GM21737 (cell line): ENCODE results near the gene USP47.
"Not testable (repeated sequence)": the region's sequence is repeated elsewhere in the genome, so short reads cannot be mapped to it uniquely, and the experiment has no call there.

Experiments
- ATAC-seq: cut with Tn5 transposase; IDR thresholded peaks from one replicate; pipeline ENCODE4 v1.9.1; 2021; ENCODE audit warnings: mild to moderate bottlenecking, moderate library complexity; ENCODE audit not compliant: unreplicated experiment

USP47 gene

DNA sequence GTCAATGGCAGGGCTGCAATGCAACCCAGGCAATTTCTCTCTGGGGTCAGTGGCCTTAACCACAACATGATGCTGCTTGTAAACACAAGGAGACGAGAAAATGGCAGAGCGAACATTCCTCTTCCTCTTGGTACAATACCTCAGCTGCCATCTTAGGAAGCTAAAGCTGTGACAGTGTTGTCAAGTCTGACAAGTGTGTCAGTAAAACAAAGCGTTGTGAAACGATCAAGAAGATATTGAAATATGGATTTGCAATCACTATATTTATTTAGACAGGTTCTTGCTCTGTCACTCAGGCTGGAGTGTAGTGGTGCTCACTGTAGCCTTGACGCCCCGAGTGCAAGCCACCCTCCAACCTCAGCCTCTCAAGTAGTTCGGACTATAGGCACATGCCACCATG lies 14.5 kb upstream of the USP47 start:
- no peak for ATAC-seq

DNA sequence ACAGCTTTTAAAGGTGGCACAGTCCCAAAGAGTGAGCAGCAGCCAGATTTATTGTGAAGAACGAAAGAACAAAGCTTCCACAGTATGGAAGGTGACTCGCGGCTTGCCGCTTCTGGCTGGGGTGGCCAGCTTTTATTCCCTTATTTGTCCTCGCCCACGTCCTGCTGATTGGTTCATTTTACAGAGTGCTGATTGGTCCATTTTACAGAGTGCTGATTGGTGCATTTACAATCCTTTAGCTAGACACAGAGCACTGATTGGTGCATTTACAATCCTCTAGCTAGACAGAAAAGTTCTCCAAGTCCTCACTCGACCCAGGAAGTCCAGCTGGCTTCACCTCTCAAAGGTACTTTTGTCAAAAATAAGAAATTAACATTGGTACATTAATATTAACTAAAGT lies 10.4 kb upstream of the USP47 start:
- ATAC-seq, result not testable (repeated sequence)

DNA sequence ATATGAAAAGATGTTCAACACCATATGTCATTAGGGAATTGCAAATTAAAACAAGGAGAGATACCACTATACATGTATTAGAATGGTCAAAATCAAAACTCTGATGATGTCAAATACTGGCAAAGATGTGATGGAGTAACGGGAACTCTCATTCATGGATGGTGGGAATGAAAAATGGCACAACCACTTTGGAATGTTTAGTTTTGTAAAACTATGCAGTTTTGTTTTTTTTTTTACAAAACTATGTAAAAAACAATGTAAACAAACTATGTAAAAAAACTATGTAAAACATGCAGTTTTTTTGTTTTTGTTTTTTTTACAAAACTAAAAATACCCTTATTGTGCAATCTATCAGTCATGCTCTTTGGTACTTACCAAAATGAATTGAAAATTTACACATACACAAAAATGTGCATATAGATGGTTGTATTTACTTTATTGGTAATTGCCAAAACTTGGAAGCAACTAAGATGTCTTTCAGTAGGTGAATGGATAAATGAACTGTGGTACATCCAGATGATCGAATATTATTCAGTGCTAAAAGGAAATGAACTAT lies 5.0 kb upstream of the USP47 start:
- ATAC-seq, result no peak

DNA sequence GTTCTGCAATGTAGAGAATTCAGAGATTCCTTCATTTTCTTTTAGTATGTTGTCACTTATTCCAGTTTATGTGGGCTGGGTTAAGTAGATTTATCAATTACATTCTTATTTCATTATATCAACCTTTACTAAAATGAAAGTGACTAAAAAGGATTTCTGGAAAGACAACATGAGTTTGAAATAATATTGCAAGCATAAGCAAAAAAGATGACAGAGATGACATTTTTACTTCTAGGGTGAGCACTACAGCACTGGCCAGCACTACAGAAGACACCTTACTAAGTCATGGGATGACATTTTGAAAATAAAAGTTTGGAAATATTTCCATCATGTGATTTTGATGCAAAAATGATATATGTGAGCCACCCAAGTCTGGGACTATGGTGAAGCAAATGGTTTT lies 2.1 kb upstream of the USP47 start:
- ATAC-seq, result no peak

DNA sequence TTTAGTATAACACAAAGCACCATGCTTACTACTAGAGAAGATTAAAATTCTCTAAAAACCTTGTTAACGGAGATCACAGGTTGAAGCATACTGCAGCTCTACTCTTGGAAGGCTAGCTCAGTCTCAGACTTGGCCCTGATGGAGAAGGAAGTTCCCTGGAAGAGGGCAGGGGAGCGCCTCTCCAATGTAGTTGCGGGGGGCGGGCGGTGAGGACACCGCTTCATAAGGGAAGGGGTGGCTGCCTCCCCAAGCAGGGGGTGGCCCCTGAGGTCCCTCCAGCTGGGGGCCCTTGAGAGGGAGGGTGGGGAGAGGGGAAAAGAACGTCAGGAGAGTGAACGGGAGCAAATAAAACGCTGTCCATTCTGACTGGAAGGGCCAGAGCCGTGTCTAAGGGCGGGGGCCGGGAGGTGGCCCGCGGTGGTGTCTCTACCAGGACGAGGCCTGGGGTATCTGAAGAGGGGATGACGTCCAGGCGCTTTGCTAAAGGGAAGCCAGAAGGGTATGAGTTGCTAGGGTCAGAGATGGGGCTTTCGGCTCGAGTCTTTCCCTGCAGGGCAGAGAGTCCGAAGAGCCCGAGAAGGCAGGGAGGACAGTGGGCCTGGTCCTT lies 553 bp upstream of the USP47 start:
- peak; percentile 32 for ATAC-seq

DNA sequence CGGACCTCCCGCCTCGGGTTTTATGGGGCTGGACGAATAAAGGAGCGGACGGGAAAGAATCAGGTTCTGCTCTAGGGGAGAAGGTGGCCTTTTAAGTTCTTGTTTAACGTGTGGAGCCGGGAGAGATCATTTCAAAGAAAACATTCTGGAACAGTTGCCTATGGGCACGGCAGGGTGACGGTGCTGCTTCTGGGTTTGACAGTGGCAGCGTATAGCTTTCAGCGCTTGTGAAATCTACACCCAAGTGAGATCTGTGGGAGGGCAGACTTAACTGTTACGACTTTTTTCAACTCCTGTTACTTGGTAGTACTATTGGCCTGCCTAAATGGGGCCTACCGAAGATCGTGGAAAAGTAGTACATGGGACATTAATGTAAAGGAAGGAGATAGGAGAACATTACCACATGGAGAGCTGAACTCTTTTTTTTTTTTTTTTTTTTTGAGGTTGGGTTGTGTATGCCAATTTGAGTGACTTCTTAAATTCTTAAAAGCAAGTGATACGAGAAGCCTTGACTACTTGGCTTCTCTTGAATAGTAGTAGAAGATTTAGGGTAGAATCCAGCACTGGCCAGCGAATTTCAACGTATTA lies 743 bp downstream of the USP47 start:
- peak; percentile 37 for ATAC-seq

DNA sequence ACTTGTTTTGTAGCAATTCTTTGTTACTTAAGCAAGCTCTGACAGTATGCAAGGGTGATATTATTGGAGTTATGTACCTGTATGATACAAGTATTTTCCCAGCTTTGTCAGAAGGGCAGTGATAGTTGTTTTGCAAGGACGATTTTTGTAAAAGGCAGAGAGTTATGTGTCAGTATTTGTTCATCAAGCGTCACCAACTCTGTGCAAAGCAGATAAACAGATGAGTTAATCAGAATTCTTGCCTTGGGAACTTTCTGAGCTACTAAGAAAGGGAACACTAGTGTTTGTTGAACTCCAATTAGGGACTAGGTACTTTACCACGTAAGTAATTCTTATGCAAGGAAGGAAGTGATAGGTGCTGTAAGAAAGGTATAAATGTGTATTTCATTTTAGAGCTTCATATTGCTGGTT lies 1.4 kb downstream of the USP47 start:
- no peak for ATAC-seq

DNA sequence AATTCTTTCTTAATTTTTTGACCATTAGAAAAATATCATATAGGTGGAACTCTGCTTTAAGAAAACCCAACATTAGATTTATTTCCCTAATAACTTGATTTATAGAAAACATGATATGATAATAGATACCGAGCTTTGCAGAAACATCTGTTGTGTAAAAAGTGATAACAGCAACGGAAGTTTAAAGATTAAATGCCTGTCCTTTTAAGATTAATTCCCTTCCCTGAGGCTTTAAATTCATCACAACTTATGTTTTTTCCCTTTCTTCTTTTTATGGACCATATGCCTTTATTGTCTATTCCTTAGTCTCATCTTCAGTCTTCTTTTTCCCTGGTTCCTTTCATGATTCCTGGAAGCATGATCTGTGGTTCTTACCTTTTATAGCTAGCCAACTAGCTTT lies 1.9 kb downstream of the USP47 start:
- no peak for ATAC-seq

DNA sequence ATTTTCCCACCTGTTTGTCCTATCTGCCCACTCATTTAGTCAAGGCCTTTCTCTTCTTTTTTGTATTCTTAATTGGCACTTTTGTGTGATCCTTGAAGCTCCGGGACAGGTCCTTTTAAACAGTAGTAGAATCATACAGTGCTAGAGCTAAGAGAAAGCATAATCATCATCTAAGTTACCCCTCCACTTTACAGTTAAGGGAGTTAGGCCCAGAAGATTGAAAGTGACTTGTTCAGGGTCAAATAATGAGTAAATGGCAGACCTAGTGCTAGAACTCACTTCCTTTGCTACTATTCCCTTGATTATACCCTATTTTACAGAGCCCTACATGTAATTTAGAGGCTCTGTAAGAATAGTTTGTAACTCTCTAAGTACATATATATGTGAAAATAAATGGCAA lies 2.5 kb downstream of the USP47 start:
- no peak for ATAC-seq

DNA sequence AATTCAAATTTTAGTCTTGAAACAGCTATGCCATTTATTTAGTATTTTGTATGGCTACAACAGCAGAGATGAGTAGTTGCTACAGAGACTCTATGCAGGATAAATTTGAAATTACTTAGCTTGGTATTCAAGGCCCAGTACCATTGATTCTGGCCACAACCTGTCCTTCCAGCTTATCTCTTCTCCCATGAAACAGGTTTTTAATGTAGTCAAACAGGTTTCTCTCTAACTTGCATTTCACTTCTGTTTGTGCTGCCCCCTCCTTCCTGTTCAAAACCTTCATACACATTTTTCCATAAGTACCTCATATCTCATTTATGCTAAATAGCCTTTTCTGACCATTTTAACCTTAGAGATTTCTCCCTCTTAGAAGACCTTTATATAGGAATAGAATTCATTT lies 3.3 kb downstream of the USP47 start:
- no peak for ATAC-seq

DNA sequence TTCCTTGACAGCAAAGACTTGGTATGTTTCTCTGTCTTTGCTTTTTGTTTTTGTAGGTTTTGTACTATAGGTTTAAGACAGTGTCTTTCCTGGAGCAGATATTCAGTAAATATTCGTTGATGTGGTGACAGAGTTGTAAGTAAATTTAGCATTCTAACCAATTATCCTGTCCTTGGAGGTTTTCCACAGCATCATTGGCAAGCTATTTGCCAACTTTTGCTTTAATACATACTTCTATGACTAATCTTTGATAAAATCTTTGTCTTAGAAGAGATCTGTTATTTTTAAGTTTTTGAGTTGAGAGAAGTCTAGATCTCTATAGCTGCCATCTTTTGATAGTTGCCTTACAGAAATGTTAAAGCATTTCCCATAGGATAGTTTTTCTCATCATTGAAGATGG lies 3.8 kb downstream of the USP47 start:
- ATAC-seq, result no peak

DNA sequence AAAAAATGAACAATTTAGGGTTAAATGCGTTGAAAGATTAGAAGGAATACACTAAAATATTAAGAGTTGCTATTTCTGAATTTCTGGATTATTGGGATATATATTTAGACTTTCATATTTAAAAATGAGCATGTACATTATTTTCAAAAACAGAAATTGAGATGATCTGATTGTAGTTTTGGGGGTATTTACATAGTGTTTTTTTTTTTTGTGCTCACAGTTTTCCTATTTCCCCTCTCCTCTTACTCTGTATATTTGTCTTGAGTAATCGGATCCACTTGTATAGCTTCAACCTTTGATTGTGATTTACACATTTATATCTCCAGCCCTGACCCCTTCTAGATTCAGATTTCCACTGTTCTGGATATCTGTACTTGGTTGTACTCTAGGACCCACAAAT lies 5.3 kb downstream of the USP47 start:
- ATAC-seq, result no peak

DNA sequence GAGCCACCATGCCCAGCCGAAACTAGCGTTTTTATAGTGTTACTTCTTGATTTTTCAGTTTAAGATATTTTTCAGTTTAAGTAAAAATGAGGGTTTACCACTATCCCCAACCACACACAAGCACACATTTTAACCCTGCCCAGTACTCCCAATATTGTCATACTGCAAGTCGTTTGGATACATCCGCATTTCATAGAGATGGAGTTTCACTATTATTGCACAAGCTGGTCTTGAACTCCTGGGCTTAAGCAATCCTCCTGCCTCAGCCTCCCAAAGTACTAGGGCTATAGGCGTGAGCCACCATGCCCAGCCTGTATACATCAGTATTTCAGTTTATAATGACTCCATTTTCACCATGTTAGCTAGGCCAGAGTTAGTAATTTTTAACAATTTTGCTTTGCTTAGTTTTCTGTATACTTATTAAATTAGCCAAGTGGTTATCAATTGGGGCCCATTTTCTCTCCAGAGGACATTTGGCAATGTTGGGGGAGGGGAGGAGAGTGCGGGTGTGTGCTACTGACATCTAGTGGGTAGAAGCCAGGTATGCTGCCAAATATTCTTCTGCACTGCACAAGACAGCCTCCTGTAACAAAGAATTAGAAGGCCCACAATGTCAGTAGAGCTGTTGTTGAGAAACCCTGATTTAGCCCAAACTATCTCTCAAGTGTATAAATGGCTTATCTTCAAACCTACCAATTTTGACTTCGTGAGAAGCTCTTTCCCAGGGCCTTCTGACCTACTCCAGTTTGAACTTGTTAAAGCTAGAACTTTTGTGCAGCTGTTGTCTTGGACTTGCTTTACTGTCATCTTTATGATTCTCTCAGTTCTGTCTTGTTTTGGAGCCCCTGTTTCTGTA lies 7.3 kb downstream of the USP47 start:
- ATAC-seq, result peak; percentile 66

DNA sequence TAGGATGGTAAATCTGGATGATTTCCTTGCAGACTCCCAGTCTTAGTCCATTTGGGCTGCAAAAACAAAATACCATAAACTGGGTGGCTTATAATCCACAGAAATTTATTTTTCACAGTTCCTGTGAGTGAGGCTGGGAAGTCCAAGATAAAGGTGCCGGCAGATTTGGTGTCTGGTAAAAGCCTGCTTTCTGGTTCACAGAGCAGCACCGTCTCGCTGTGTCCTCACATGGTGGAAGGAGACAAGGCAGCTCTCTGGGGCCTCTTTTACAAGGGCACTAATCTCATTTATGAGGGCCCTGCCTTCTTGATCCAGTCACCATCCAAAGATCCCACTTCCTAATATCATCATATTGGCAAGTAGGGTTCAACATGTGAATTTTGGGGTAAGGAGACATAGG lies 8.9 kb downstream of the USP47 start:
- no peak for ATAC-seq

DNA sequence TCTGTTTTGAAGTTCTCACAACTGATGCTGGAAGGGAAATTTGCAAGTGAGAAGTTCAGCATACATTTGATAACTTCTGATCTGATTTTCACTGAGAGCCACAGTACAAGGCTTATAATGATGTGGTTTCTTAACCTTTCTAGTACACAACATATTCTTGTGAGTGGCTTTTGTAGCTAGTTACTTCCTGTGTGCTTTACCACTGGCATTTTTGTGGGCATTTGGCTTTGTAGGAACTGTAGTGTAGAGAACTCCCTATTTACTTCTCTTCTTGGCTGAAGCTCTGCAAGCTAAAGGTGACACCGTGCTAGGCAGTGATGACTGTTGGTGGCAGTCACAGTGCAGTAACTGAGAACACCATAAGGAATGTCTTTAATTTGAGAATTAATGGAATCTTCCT lies 14.9 kb downstream of the USP47 start:
- no peak for ATAC-seq

DNA sequence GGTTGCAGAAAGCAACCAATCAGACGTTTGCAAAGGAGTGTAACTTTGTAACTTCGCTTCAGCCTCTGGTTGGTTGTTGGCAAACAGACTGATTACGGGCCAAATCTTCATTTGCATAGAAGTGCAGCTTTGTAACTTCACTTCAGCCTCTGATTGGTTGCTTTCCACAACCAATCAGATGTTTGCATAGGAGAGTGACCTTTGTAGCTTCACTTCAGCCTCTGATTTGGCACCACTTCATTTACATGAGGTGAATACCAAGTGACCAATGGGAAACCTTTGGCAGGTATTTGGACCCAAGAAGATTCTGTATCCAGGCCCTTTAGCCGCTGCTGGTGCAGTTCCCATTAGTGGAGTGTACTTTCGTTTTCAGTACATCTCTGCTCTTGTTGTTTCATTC lies 16.0 kb downstream of the USP47 start:
- no peak for ATAC-seq

DNA sequence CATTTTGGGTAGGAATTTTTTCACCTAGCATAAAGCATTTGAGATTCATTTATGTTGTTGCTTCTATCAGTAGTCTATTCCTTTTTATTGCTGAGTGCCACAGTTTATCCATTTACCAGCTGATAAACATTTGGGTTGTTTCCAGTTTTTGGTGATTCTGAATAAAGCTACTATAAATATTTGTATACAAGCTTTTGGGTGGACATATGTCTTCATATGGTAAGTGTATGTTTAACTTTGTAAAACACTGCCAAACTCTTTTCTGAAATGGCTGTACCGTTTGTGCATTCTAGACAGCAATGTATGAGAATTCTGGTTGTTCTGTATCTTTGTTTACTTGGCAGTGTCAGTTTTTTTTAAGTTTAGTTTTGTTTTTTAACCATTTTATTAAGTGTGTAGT lies 16.9 kb downstream of the USP47 start:
- ATAC-seq, result no peak

DNA sequence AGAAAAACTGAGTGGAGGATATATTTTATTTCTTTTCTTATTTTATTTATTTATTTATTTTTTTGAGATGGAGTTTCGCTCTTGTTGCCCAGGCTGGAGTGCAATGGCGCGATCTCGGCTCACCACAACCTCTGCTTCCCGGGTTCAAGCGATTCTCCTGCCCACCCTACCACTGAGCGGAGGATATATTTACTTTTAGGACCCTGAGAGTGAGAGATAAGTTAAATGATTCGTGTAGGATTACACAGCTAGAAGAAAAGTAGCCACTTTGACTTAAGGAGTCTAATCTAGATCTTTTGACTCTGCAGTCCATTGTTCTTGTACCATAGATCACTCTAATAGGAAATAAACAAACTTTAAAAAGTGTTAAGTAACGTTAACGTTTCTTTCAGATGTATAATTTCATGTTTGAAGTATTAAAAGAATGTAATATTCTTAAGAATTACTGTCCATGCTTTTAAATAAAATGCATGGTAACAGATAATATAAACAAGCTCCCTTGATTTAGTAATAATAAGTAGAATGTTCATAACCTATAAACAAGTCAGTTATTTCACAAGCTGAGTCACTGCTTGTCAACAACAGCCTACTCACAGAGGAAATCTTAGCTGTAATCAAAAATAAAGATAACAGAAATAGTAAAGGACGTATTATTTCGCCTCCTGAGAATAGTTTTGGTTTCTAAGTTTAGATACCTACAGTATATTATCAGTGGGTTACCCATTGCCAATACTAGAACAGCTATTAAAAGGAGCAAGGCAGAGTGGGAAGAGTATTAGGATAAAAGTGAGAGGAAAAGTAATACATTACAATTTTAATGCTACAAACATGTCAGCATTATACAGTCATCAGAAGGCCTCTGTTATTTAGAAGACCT lies 18.6 kb downstream of the USP47 start:
- ATAC-seq, result no peak

DNA sequence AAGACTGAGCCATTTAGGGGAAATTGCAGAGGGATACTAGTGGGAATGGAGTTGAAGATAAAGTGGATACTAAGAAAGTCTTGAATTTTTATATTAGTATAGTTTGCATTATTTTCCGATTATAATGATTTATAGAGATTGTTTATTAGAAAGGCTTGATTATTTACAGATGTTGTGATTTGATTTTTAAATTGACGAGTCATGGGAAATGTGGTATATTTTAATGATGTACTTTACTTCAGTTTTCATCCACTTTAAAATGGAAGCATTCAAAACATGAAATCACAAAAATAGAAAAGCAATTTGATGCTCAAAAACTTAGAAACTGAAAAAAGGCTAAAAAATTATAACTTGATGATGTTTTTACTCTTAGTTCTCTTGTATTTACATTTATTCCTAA lies 21.2 kb downstream of the USP47 start:
- ATAC-seq, result no peak

DNA sequence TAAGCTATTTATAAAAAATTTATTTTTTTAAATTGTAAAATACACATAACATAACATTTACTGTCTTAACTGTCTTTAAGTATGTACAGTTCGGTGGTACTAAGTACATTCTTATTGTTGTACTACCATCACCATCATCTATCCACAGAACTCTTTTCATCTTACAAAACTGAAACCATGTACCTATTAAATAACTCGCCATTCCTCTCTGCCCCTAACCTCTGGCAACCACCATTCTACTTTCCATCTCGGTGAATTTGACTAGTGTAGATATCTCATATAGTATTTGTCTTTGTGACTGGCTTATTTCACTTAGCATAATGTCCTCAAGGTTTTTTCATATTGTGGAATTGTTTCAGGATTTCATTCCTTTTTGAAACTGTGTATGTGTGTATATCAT lies 22.6 kb downstream of the USP47 start:
- no peak for ATAC-seq

DNA sequence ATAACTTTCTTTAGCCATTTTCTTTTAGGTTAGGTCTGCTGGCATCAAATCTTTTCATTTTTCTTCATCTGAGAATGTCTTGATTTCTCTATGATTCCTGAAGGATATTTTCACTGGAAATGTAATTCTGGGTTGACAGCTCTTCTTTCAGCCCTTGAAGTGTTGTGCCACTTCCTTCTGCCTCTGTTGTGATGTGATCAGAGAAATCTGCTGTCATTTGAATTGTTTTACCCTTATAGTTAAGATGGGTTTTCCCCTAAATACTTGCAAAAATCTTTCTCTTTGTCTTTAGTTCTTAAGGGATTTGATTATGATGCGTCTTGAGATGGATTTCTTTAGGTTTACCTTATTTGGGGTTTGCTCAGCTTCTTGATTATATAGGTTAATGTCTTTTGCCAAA lies 23.0 kb downstream of the USP47 start:
- ATAC-seq, result no peak
